Neural crest cell (in vitro differentiated cells): Measurements from ENCODE around the gene PYM1. TPM values are rescaled to one million over a fixed set of nuclear protein-coding genes. Genes with fewer than 3 reads are reported as not detected.

Source experiments
- DNase-seq: peaks from one replicate; pipeline ENCODE4 v3.0.0; 2021; ENCODE audit warnings: low read depth, mixed read lengths, low spot score
- H3K27ac Mint-ChIP-seq: one replicate; pipeline ENCODE4 v1.8.0; 2021; ENCODE audit warnings: mild to moderate bottlenecking, mixed read lengths; ENCODE audit not compliant: unreplicated experiment
- H3K27me3 Mint-ChIP-seq: 2 replicates; pipeline ENCODE4 v1.8.0; 2021; ENCODE audit warnings: low read depth, mild to moderate bottlenecking, mixed read lengths
- H3K36me3 Mint-ChIP-seq: 2 replicates; pipeline ENCODE4 v1.8.0; 2021; ENCODE audit warnings: low read depth, mild to moderate bottlenecking, mixed read lengths
- H3K4me1 Mint-ChIP-seq: 2 replicates; pipeline ENCODE4 v1.8.0; 2021; ENCODE audit warnings: mixed read lengths
- H3K4me3 Mint-ChIP-seq: one replicate; pipeline ENCODE4 v1.8.0; 2021; ENCODE audit warnings: mild to moderate bottlenecking, mixed read lengths
- H3K9me3 Mint-ChIP-seq: 2 replicates; pipeline ENCODE4 v1.8.0; 2021; ENCODE audit warnings: mixed read lengths
- total RNA-seq: library from RNA; stranded (reverse); gene quantifications from 2 replicates; pipeline ENCODE4 v1.2.1, GENCODE V29; 2021
- TF ChIP-seq, protein P1 (sequence below): fragments of 200-600 bp; sonication (generic); conservative IDR thresholded peaks from 2 replicates; pipeline ENCODE4 v1.5.0; 2021; ENCODE audit warnings: antibody characterized with exemption, mild to moderate bottlenecking

PYM1 gene
- total RNA-seq, 1 donor from 2014 or later, result 56.8 TPM

GRCh38 chr12:55946553-55946952 is 18.9 kb upstream of the PYM1 start:
- H3K4me1 Mint-ChIP-seq, result peaks cover 3% of the 10 kb centered on the region
- TF ChIP-seq, protein P1, sequence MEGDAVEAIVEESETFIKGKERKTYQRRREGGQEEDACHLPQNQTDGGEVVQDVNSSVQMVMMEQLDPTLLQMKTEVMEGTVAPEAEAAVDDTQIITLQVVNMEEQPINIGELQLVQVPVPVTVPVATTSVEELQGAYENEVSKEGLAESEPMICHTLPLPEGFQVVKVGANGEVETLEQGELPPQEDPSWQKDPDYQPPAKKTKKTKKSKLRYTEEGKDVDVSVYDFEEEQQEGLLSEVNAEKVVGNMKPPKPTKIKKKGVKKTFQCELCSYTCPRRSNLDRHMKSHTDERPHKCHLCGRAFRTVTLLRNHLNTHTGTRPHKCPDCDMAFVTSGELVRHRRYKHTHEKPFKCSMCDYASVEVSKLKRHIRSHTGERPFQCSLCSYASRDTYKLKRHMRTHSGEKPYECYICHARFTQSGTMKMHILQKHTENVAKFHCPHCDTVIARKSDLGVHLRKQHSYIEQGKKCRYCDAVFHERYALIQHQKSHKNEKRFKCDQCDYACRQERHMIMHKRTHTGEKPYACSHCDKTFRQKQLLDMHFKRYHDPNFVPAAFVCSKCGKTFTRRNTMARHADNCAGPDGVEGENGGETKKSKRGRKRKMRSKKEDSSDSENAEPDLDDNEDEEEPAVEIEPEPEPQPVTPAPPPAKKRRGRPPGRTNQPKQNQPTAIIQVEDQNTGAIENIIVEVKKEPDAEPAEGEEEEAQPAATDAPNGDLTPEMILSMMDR, result no peak
- no peak overlapping the region for H3K27ac Mint-ChIP-seq
- H3K27me3 Mint-ChIP-seq, result no peaks in the 10 kb centered on the region
- no peak for DNase-seq
- no peak overlapping the region for H3K4me3 Mint-ChIP-seq
- H3K36me3 Mint-ChIP-seq, result no peaks in the 10 kb centered on the region
- H3K9me3 Mint-ChIP-seq, result no peaks in the 10 kb centered on the region

DNA sequence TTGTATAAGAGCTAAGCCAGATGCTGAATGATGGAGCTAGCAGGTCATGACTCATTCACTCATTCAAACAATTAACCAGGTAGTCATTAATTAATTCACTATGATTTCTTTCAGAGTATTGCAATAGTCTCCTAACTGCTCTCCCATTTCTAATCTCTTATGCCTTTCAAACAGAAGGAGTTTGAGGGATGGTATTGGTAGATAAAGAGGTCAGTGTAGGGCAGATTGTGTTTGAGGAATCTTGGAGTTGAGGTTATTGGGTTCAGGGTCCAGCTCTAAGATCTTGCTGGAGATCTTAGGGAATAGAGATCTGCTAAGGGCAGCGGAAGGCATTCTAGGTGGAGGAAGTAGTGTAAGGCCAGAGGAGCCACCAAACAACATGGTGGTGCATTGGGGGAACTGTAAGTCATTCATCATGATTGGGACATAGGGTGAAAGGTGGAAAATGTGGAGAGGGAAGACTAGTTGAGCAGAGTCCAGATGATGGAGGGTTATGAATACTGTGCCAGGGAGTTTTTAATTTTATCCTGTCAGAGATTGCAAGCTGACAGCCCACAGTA is 15.0 kb upstream of the PYM1 start:
- H3K4me3 Mint-ChIP-seq, result no peak overlapping the region
- TF ChIP-seq, protein P1, result no peak
- no peaks in the 10 kb centered on the region for H3K27me3 Mint-ChIP-seq

DNA sequence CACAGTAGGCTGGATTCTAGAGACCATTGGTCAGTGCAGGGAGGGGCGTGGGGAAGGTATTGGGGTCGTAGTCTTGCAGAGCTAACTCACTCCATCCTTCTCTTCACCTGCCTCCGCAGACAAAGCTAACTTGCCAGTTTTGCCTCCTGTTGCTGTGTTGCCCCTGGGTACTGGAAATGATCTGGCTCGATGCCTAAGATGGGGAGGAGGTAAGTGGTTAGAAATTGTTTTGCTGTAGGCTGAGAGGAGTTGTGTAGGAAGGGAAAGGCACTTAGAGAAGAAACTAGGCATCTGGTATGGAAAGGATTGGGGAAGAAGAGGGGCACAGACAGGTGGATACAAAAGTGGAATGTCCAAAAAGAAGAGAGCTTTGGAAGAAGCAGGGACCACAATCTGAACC is 14.4 kb upstream of the PYM1 start:
- TF ChIP-seq, protein P1, result no peak
- no peak for DNase-seq
- Mint-ChIP-seq H3K9me3 (no peaks in the 10 kb centered on the region), H3K4me3 (no peak overlapping the region), H3K27me3 (no peaks in the 10 kb centered on the region), H3K4me1 (peaks cover 11% of the 10 kb centered on the region), H3K36me3 (no peaks in the 10 kb centered on the region), H3K27ac (peak overlapping the region; percentile 70)

More for the DNA sequence above, 15.0 kb upstream of the PYM1 start:
- H3K4me1 Mint-ChIP-seq, result peaks cover 11% of the 10 kb centered on the region
- no peak for DNase-seq
- H3K9me3 Mint-ChIP-seq, result no peaks in the 10 kb centered on the region
- no peak overlapping the region for H3K27ac Mint-ChIP-seq
- H3K36me3 Mint-ChIP-seq, result no peaks in the 10 kb centered on the region

- Mint-ChIP-seq H3K4me3 (peak overlapping the region; percentile 24), H3K4me1 (peaks cover 11% of the 10 kb centered on the region), H3K27me3 (peaks cover 5% of the 10 kb centered on the region), H3K27ac (no peak overlapping the region), H3K36me3 (no peaks in the 10 kb centered on the region), H3K9me3 (no peaks in the 10 kb centered on the region)
- TF ChIP-seq, protein P1, result peak; percentile 93
- DNase-seq, result peak; percentile 87
These were observed 12.5 kb upstream of the PYM1 start for GRCh38 chr12:55940065-55940732.

DNA sequence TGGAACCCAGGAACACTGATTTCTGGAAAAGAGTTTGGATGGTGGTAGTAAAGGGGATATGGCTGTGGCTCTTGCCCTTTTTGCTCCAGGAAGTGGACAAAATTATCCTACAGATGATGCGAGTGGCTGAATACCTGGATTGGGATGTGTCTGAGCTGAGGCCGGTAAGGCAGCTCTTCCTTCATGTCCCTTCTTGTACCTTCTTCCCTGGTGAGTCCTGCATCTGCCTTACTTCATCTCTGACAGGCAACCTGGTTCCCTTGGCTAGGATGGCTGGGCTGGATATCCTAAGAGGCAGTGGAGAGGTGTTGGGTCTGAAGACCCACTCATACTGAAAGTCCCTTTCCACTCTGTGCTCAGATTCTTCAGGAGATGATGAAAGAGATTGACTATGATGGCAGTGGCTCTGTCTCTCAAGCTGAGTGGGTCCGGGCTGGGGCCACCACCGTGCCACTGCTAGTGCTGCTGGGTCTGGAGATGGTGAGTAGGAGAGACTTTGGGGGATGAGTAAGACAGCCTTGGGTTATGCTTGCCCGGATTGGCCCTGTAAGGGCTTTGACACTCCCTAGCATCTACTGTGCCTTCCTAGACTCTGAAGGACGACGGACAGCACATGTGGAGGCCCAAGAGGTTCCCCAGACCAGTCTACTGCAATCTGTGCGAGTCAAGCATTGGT is 11.3 kb upstream of the PYM1 start:
- no peak overlapping the region for H3K4me3 Mint-ChIP-seq
- peaks cover 12% of the 10 kb centered on the region for H3K27me3 Mint-ChIP-seq
- TF ChIP-seq, protein P1, result no peak
- DNase-seq, result no peak
- no peaks in the 10 kb centered on the region for H3K36me3 Mint-ChIP-seq
- no peak overlapping the region for H3K27ac Mint-ChIP-seq
- no peaks in the 10 kb centered on the region for H3K9me3 Mint-ChIP-seq
- H3K4me1 Mint-ChIP-seq, result peaks cover 11% of the 10 kb centered on the region
